NCI-H1694 (cell line): ENCODE data around the gene PACSIN2.

Experiments used
- DNase-seq: peaks from one replicate; lab custom pipeline; 2025; lab: John Stamatoyannopoulos, UW

The PACSIN2 gene

DNA sequence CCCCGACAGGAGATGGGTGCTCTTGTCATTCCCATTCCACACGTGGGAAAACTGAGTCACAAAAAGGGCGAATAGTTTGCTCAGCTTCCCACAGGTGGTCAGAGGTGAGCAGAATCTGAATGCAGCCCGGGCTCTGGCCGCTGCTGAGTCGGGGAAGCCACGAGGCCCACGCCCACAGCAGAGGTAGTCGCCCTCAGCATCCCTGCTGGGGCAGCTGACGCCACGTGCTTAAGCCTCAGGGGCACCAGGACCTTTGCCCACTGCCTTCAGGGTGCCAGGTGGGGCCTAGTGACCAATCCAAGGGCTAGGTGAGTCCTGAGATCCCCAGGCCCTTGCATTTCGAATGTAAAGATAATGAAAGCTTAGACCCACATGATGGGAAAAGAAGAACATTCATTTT is 133.7 kb downstream of the PACSIN2 start:
- no peak for DNase-seq

DNA sequence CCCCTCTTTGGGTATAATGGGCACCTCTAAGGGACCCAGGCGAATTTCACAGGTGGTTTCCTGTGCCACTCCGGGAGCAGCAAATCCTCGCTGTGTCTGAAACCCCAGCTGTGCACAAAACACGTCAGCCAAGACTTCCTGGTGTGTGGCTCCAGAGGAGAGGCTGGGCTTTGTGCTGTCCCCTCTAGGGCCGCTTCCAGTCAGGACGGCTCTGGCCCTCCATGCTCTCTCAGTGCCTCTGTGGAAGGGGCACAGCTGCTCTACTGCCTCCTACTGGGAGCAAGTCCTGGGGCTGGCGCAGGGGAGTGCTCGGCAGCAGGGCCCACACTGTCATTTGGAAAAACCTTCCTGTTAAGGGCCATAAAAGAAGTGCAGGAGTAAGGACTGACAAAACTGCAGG is 134.1 kb downstream of the PACSIN2 start:
- DNase-seq = no peak

DNA sequence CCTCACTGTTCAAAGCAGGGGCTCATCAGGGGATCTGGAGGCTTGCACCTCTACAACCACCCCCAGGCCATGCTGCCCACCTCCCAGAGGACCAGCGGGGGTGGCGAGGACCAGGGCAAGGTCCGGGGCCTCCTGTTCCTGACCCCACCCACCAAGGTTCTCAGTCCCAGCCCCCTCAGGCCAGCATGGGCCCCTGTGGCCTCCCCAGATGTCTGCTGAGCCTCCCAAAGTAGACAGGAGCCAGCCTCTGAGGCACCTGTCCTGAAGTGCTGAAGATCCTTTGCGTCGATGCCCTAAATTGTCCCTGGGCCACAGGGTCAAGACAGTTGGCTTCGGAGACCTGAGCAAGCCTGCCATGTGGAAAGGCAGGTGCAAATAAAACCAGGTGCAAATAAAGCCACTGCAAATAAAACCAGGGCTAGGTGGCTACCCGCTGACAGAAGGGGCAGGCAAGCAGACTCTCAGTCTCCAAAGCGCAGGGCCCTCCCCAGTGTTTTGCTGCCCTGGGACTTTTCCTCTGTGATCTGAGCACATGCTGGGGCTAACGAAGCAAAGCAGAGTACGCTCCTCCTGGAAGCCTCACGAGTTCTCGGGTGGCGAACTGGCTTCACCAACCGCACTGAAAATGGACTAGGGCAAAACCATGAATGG is 135.5 kb downstream of the PACSIN2 start:
- DNase-seq = no peak

DNA sequence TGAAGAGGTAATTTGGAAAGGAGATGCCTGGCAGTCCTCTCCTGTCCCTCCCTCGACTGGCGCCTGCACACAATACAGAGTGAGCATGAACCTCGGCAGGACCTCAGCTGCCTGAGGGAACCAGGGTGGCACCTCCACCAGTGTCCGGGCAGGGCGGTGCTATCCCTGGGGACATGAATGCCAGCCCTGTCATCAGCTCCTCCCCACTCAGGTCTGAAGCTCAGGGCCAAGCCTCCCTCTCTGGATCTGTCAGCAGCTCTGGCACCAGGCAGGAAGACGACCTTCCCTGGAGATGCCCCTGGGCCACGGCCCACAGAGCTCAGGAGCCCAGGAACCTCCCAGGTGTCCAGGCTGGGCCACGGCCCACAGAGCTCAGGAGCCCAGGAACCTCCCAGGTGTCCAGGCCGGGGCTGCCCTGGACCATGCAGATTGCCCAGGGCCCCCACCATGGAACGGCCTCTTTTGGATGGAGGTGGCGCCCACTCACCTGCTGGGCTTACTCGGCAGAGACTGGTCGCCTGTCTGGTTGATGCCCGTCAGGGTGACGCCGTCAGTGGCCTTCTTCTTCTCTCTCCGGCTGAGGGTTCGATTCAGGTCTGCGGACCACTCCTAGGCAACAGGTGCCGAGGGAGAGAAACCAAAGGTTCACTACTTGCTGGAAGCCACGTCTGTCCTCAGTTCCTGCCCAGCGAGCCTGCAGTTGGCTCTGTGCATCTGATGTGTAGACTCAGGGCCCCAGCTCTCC is 136.2 kb downstream of the PACSIN2 start:
- no peak for DNase-seq

DNA sequence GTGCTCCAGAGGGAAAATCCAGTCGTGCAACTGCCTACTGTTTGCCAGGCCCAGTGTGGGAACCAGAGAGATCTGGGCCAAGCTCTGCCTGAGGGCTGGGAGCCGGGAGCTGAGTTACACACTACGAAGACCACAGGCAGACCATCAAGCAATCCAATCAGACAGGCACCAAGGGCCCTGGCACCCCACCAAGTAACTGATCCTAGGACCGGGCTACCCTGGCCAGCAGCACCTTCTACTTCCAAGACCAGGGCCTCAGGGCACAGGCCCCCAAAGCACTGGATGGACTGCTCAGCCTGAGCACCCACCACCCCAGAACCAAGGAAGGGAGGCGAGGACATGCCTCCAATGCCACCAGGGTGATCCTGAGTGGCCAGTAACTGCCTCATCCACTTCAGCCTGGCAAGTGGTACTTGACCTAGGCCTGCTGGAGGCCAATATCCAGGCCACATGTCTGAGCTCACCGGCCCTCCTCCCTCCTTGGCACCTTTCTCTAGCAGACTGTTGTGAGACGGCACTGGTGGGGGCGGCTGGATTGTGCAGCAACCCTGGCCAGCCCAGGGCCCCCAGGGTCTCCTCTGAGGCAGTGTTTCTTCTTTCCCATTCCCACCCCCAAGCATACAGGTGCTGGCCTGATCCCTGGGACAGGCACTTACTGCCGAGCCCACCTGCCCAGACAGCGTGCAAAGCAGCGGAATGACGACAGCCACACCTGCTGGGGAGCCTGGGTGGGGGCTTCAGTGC is 137.2 kb downstream of the PACSIN2 start:
- no peak for DNase-seq

GRCh38 chr22:42877158-42877557 is 137.8 kb downstream of the PACSIN2 start:
- no peak for DNase-seq

GRCh38 chr22:42876041-42876440 is 138.9 kb downstream of the PACSIN2 start:
- DNase-seq = no peak

DNA sequence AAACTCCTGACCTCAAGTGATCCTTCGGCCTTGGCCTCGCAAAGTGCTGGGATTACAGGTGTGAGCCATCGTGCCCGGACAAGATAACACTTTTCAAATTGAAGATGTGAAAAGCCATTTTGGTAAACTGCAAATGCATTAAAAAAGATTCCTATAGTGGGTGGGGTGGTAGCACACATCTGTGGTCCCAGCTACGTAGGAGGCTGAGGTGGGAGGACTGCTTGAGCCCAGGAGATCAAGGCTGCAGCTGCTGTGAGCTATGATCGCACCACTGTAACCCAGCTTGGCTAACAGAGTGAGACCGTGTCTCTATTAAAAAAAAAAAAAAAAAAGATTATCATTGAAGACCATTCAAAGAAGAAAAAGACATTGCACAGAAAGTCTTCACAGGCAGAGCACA is 140.9 kb downstream of the PACSIN2 start:
- DNase-seq = no peak

- DNase-seq = no peak
These were observed 141.6 kb downstream of the PACSIN2 start for GRCh38 chr22:42873356-42873755.

DNA sequence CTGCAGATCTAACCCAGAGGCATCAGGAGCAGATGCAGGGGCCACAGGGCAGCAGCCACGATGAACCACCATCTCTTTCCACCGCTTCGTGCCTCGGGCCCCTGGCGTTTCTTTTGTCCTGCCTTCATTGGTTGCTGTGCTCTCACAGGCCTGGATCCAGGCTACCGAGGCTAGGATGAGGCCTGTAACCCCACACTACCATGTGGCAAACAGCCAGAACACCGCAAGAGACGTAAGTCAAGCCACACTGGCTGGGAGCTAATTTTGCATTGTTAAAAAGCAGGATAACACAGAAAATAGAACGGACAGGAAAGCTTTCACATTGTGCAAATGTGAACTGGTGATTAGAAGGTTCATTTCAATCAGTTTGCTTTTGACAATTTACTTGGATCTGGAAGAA is 142.1 kb downstream of the PACSIN2 start:
- no peak for DNase-seq

DNA sequence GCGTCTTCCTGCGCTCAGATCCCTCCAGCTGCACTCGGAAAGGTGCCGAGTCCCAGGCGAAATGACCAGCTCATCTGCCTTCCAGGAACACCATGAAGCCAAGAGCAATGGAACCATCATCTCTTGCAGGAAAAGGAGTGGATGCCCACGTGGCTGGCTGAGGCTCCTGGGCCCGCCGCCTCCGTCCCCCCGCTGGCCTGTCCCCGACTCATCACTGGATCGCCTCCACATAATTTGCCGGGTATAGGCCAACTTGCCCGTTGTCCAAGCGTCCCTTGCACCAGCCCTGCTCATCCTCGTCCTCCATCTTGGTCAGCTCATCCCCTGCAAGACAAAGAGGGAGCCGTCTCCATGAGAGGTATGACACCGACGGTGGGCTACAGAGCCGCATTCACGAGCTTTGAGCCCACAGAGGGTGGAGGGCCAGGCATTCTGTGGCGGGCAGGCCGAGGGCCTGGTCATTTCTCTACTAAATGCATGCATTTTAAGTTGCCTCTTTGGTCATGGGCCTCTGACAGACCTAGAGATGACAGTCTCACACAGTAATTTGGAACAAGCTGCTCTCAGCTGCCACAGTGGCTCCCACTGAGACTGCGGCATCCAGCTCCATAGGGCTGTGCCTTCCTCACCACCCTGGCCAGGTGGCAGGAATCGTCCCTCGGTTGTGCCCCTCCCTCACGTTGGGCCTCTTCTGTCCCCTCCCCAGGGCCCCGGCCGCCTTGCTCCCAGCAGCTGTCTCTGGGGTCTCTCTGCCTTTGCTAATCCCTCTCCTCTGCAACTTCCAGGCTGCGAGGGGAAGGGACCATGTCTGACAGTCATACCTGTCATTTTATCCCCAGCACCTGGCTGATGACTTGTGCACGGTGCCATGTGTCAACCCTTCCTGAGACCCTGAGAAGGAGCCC is 143.6 kb downstream of the PACSIN2 start:
- DNase-seq = no peak

GRCh38 chr22:42869888-42870480 is 145.0 kb downstream of the PACSIN2 start:
- no peak for DNase-seq

GRCh38 chr22:42869463-42869862 is 145.5 kb downstream of the PACSIN2 start:
- no peak for DNase-seq

DNA sequence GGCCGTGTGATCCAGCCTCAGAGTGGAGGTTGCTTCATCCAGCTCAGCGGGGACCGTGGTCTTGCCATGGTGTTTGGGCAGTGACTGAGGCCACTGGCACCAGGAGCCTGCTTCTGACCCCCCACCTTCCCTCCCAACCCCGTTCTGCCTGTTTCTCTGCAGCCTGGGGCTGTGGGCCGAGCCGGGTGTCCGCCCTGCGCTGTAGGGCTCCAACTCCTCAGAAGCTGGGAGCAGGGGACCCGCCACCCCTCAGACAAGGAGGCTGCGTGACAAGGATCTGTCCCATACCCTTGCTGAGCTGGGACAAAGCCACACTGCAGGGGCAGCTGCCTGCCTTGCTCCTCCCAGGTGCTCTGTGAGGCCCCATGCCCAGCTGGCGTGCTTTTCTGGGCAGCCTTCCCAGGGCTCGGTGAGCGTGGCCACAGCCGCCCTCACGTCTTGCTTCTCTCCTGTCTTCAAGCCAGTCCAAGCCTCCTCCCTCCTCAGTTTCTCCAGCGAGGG is 146.1 kb downstream of the PACSIN2 start:
- peak; percentile 43 for DNase-seq

GRCh38 chr22:42866100-42866499 is 148.8 kb downstream of the PACSIN2 start:
- no peak for DNase-seq

GRCh38 chr22:42865536-42865935 is 149.4 kb downstream of the PACSIN2 start:
- no peak for DNase-seq

- DNase-seq = no peak
These were observed 151.5 kb downstream of the PACSIN2 start for GRCh38 chr22:42863349-42863961.

DNA sequence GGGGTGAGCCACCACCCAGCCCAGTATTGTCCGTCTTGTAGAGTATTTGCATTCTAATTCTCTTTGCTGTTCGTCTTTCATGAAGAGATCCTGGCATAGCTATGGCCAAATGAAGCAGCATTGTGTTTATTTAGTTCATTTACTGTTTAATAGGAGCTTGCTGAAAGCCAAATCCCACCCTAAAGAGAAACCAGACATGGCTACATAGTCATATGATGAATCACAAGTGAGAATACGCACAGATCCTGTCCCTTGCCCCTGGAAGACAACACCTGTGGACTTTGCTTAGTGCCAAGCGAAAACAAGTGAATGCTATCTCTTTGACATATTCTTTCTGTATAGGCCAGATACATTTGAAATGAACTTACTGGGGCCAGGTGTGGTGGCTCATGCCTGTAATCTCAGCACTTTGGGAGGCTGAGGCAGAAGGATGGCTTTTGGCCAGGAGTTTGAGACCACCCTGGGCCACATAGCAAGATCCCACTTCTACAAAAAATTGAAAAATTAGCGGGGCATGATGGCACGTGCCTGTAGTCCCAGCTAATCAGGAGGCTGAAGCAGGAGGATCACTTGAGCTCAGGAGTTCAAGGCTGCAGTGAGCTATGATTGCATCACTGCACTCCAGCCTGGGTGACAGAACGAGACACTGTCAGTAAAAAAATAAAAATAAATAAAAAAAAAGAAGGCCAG is 152.8 kb downstream of the PACSIN2 start:
- no peak for DNase-seq

DNA sequence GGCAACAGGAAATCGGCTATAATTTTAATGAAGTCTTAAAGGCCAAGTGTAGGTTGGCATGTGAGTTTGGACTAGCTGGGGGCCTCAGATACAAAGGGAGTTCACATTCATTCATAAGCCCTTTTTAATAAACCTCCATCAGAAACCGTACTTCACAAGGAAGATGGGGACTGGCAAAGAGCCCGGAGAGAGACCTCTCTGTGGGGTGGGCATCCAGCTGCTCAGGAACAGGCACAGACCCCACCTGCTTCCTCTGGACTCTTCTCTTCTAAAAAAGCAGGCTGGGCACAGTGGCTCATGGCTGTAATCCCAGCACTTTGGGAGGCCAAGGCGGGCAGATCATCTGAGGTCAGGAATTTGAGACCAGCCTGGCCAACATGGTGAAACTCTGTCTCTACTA is 154.0 kb downstream of the PACSIN2 start:
- DNase-seq = peak; percentile 27

DNA sequence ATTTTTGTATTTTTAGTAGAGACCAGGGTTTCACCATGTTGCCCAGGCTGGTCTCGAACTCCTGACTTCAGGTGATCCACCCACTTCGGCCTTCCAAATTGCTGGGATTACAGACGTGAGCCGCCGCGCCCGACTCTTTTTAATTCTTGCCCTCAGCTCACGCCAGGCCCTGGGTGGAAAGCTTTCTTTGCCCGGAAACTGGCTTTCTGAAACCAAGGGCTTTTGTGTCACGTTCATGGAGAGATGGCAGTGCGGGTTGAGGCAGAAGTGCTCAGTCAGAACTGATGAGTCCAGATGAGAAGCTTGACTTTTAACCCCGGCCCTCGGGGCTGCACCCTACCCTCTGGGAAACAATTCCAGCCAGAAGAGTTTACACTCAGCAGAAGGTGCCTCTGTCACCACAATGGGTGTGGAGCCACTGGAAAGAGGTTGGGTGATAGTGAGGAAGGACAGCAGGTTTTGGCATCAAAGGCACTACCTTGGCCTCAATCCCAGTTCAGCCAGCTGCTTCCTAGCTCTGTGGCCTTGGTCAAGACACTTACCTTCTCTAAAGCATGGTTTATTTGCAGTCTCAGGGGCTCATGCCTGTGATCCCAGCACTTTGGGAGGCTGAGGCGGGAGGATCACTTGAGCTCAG is 157.0 kb downstream of the PACSIN2 start:
- no peak for DNase-seq
